Osteoblast (primary cell): ENCODE data around the gene ALPG. TPM values are rescaled to one million over a fixed set of nuclear protein-coding genes. Genes with fewer than 3 reads are reported as not detected.
"Not testable (repeated sequence)": the region's sequence is repeated elsewhere in the genome, so short reads cannot be mapped to it uniquely, and the experiment has no call there.

Experiments
- DNase-seq: peaks from one replicate; pipeline ENCODE4 v3.0.0; 2011; ENCODE audit warnings: low spot score, mixed read lengths; ENCODE audit not compliant: insufficient read length; ENCODE audit errors: missing footprints
- H2AFZ ChIP-seq: 2 replicates; pipeline ENCODE4 v1.6.0; 2011; ENCODE audit warnings: mild to moderate bottlenecking, low read length
- H3K27ac ChIP-seq: 2 replicates; pipeline ENCODE4 v1.5.1; 2011; ENCODE audit warnings: mild to moderate bottlenecking, low read depth, low read length, moderate library complexity
- H3K27me3 ChIP-seq: 2 replicates; pipeline ENCODE4 v1.6.0; 2012; ENCODE audit warnings: mild to moderate bottlenecking, control low read depth, inconsistent platforms, low read length, moderate library complexity; ENCODE audit not compliant: insufficient read depth
- H3K36me3 ChIP-seq: 2 replicates; pipeline ENCODE4 v1.5.1; 2011; ENCODE audit warnings: mild to moderate bottlenecking, low read length, control low read depth, moderate library complexity; ENCODE audit not compliant: insufficient read depth
- H3K4me1 ChIP-seq: 2 replicates; pipeline ENCODE4 v1.5.1; 2011; ENCODE audit warnings: mild to moderate bottlenecking, low read length, control low read depth, moderate library complexity; ENCODE audit not compliant: insufficient read depth
- H3K4me2 ChIP-seq: 2 replicates; pipeline ENCODE4 v1.6.0; 2011; ENCODE audit warnings: mild to moderate bottlenecking, low read length; ENCODE audit not compliant: insufficient read depth
- H3K4me3 ChIP-seq: fragments of 200-600 bp; sonication (generic); 3 replicates; pipeline ENCODE4 v1.5.1; 2012; ENCODE audit warnings: mild to moderate bottlenecking, low read length, inconsistent platforms; ENCODE audit not compliant: insufficient read depth
- H3K79me2 ChIP-seq: 2 replicates; pipeline ENCODE4 v1.6.0; 2012; ENCODE audit warnings: mild to moderate bottlenecking, low read length, control low read depth, inconsistent platforms; ENCODE audit not compliant: insufficient read depth
- H3K9me3 ChIP-seq: 2 replicates; pipeline ENCODE4 v1.5.1; 2011; ENCODE audit warnings: low read depth, low read length, control low read depth
- H4K20me1 ChIP-seq: 2 replicates; pipeline ENCODE4 v1.6.0; 2012; ENCODE audit warnings: mild to moderate bottlenecking, low read length, control low read depth; ENCODE audit not compliant: insufficient read depth
- CTCF ChIP-seq: IDR thresholded peaks from 2 replicates; pipeline ENCODE4 v1.5.1; 2011; ENCODE audit warnings: mild to moderate bottlenecking, low read depth, low read length, moderate library complexity; ENCODE audit errors: extremely low read depth
- total RNA-seq: library from RNA; depleted of rRNA; stranded (reverse); fragments of >200 nt; gene quantifications from 2 replicates; pipeline ENCODE4 v1.2.3, GENCODE V29; 2012

The ALPG gene
- total RNA-seq, 1 donor = not detected

- Histone ChIP-seq H3K79me2 (no peaks in the 10 kb centered on the region), H3K27ac (no peak overlapping the region), H2AFZ (no peak overlapping the region), H3K4me3 (no peak overlapping the region), H3K9me3 (no peaks in the 10 kb centered on the region), H4K20me1 (no peaks in the 10 kb centered on the region), H3K36me3 (no peaks in the 10 kb centered on the region), H3K27me3 (no peaks in the 10 kb centered on the region), H3K4me1 (no peaks in the 10 kb centered on the region), H3K4me2 (no peak overlapping the region)
- TF ChIP-seq CTCF = peak; percentile 75
- peak; percentile 98 for DNase-seq
These were observed 37.9 kb downstream of the ALPG start for GRCh38 chr2:232444409-232445148.

- not testable (repeated sequence) for H3K79me2 ChIP-seq, H3K4me1 ChIP-seq, H3K36me3 ChIP-seq, H3K27me3 ChIP-seq, H3K4me3 ChIP-seq, H3K4me2 ChIP-seq, H4K20me1 ChIP-seq, H2AFZ ChIP-seq, H3K27ac ChIP-seq, H3K9me3 ChIP-seq
- DNase-seq = peak; percentile 58
These were observed 38.7 kb downstream of the ALPG start for GRCh38 chr2:232445149-232445885.

GRCh38 chr2:232446266-232446777, 39.7 kb downstream of the ALPG start:
- not testable (repeated sequence) for H3K4me1 ChIP-seq, H3K4me3 ChIP-seq, H3K4me2 ChIP-seq, H3K36me3 ChIP-seq, H3K27ac ChIP-seq, H3K79me2 ChIP-seq, H4K20me1 ChIP-seq, H3K9me3 ChIP-seq, H2AFZ ChIP-seq, H3K27me3 ChIP-seq
- DNase-seq = peak; percentile 81

GRCh38 chr2:232447091-232447620, 40.5 kb downstream of the ALPG start:
- Histone ChIP-seq H4K20me1 (no peaks in the 10 kb centered on the region), H3K4me2 (no peak overlapping the region), H3K36me3 (no peaks in the 10 kb centered on the region), H2AFZ (no peak overlapping the region), H3K4me1 (no peaks in the 10 kb centered on the region), H3K4me3 (no peak overlapping the region), H3K27me3 (no peaks in the 10 kb centered on the region), H3K79me2 (no peaks in the 10 kb centered on the region), H3K9me3 (no peaks in the 10 kb centered on the region), H3K27ac (no peak overlapping the region)
- TF ChIP-seq CTCF = no peak
- peak; percentile 52 for DNase-seq
